T-helper 1 cell treated with Interleukin-12 subunit alpha and Interleukin-12 subunit beta and Interleukin-4 antibody, amounts not matched to agents 30 ng/mL and 1 ng/mL, for 36 hours (primary cell): Measurements from ENCODE around the gene PLXND1. TPM values are rescaled to one million over a fixed set of nuclear protein-coding genes. Genes with fewer than 3 reads are reported as not detected.
"Not testable (repeated sequence)": the region's sequence is repeated elsewhere in the genome, so short reads cannot be mapped to it uniquely, and the experiment has no call there.

ENCODE experiments used
- intact Hi-C: fragments of 100-400 bp; cut with micrococcal nuclease; formaldehyde crosslinking; loops from one replicate; pipeline ENCODE4 v1.15.1; 2024
- total RNA-seq: library from RNA; stranded (reverse); gene quantifications from 2 replicates; pipeline ENCODE4 v1.2.3, GENCODE V29; 2022

The PLXND1 gene
- total RNA-seq, 1 donor from 2014 or later, result 0.81 TPM

DNA sequence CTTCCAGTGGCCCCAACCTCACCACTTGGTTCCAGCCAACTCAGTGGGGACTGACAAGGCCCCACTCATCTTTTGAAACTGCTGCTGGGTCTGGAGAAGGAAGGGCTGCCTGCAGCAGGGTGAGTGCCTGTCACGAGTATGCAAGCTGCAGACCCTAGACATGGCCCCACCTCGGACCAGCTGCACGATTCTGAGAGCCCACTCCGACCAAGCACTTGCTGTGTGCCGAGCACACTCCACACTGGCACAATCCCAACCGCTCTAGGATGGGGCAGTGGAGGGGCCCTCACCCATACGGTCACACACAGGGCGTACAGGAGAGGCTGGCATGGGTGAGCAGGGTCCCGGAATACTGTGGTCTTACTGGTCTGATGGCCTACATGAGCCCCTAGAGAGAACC is 8.0 kb upstream of the PLXND1 start:
- intact Hi-C loops, result no loop called here

DNA sequence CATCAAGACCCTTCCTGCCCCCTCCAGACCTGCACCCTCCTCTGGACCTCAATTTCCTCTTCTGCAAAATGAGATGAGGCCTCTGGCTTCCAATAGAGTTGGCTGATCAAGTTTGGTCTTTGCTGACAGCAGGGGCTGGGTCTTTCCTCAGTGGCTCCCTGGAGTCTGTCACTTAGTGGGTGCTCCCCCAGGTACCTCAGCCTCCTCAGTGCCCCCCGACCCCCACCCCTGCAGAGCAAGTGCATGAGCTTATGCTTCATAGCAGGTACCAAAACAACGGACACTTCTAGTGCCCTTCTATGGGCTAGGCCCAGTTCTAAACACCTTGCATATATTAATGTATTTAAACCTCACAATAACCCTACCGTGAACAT is 6.9 kb upstream of the PLXND1 start:
- intact Hi-C loops, result no loop called here

DNA sequence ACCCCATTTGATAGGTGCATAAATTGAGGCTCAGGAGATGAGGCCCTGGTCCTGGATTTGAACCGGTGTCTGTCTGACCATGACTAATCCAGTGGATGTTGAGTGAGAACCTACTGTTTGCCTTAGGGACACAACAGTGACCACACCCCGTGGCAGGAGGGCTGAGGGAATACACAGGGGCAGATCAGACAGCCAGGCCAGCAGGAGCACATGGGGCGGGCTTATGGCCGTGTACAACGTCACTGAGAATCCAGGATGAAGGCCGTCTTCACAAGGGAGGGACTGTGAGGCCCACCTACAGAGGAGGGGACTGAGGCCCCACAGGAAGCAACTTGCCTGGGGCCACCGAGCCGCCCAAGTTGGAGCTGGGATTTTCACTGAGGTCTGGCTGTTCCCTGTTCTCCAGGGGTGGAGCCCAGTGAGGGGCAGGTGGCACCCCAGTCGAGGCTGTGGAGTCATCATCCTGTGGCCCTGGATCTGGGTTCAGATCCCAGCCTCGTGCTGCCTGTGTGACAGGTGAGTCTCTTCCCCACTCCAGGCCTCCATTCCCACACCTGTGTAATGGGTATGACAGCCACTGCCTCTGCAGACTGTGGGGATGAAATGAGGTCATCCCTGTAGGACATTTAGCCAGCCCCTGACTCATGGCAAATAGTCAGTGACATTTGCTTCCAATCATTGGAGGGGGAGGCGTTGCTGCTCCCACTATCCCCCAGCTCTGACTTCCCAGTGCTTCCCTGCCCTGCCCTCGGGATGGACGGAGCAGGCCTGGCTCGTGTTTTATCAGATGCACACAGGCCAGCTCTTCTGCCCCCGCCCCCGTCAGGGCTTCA is 6.3 kb upstream of the PLXND1 start:
- intact Hi-C loops, result no loop called here

DNA sequence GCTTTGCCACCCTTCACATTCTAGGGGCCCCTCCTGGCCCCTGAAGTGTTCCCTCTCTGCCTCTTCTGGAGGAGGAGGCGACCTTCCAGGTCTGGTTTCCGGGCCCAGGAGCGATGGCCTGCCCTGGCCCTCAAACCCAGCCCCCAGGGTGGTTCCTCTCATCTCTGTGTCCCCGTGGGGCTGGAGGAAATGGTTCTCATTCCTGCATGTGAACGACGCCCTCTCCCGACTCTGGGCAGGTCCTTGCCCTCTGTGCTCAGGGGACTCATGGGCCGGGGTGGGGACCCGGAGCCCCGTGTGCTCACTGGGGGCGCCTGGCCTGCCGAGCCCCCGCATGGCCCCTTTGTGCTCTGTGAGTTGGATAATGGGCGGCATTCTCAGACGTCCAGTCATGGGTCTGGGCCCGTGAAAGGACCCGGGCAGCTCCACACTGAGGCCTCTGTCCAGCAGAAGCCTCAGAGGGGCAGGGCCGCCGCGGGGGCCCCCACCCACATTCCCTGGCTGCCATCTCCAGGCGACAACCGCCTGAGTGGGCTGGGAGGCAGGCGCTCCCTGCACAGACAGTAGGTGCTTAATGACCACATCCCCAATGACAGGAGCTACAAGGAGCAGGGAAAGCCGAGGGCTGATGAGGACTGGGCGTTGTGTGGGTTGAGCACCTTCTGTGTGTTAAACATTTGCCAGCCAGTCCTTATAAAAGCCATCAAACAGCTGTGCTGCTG is 5.5 kb upstream of the PLXND1 start:
- intact Hi-C loops, result no loop called here

DNA sequence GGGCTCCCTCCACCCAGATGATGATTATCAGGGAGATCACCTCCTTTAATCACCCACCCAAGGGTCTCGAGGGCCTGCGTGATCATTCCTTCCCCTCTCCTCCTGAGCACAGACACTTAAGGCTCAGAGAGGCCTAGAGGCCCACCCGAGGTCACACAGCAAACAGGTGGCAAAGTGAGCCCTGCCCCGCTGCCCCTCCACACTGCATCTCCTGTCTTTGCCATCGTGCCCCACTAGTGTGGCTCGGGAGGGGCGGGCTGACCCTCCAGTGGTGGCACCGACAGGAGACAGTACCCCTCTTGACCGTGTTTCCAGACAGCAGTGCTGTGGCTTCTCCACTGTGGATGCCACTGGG is 4.9 kb upstream of the PLXND1 start:
- intact Hi-C loops, result no loop called here

DNA sequence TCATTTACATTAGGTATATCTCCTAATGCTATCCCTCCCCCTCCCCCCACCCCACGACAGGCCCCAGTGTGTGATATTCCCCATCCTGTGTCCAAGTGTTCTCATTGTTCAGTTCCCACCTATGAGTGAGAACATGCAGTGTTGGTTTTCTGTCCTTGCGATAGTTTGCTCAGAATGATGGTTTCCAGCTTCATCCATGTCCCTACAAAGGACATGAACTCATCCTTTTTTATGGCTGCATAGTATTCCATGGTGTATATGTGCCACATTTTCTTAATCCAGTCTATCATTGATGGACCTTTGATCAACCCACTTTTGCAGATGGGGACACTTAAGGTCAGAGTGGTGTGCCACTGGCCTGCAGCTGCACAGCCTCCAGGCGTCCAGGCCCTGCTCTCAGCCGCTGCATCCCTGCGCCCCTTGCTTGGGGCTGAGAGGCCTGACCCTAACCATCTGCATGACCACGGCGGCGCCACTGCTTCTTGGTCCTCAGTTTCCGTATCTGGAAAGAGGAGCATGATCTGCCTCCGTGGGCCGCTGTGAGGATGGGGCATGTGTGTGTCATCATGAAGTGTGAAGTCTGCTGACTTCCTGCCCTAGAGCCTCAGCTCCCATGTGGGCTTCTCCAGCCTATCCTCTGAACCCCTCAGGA is 4.4 kb upstream of the PLXND1 start:
- intact Hi-C loops, result not testable (repeated sequence)

DNA sequence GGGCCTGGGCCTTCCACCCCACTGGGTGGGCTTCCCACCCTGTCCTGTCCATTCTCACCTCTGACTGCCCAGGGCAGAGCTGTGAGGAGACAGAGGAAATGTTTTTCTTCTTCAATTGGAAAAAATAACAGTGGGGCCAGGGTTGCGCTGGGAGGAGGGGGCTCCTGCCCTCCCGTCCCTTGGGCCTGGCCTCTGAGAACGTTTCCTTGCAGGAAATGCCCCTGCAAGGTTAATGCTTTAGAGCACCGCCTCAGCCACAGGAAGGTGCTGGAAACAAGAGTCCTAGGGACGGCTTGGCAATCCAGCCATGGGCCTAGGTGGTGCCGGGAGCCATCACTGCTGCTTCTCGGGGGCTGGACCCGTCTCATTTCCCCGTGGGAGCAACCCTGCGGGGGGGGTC is 3.8 kb upstream of the PLXND1 start:
- intact Hi-C loops, result no loop called here

DNA sequence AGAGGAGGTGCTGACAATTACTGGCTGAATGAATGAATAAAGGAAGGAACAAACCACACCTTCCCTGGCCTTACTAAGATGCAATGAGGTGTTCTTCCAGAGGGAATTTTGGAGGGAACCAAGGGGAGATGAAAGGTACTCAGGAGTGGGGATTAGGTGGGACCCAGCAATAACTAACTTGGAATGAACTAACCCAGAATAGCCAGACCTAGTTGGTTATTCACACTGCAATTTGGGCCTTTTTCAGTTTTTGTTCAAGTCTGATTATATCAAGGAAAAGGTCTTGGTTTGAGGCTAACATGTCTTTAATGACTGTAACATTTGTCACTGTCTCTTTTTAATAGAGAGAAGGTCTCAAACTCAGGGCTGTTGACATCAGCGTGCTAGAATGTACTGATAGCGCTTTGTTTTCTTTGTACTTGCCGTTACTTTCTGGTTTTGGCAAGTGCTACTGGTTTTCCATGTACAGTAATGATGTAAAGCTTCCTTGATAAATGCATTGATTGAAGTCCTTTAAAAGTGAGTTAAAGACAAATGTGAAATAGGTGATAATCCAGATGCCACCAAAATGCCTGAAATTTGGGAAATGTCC is 3.2 kb upstream of the PLXND1 start:
- intact Hi-C loops, result loop anchor here (5.0 kb wide), 2 partner anchors 117 to 283 kb away; partner anchors contain the start of gene TMCC1

DNA sequence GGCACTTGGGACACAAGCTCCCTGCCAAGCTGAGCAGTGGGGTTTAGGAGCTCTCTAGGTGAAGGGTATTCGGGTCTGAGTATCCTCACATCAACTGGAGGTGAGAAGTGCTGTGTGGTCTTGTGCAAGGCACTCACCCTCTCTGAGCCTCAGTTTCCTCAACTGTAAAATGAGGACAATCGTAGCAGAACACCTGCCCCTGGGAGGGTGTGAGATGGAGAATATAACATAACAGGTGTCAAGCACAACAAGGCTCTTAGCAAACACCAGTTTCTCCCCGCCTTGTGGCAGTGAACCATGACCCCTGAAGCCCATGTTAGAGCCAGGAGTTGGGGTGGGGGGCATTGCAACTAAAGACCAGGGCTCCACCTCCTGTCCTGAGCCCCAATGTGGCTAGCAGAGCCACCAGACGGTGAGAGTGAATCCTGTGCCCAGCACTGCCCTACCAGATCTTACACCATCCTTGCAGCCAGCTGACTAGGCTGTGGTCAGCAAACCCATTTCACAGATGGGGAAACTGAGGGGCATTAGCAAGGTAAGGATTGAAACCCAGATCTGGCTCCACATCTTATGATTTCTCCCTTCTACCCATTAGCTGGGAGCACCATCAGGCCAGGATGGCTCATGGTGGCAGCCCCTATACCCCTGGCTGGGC is 2.6 kb upstream of the PLXND1 start:
- intact Hi-C loops, result loop anchor here (5.0 kb wide), 2 partner anchors 117 to 283 kb away; partner anchors contain the start of gene TMCC1

DNA sequence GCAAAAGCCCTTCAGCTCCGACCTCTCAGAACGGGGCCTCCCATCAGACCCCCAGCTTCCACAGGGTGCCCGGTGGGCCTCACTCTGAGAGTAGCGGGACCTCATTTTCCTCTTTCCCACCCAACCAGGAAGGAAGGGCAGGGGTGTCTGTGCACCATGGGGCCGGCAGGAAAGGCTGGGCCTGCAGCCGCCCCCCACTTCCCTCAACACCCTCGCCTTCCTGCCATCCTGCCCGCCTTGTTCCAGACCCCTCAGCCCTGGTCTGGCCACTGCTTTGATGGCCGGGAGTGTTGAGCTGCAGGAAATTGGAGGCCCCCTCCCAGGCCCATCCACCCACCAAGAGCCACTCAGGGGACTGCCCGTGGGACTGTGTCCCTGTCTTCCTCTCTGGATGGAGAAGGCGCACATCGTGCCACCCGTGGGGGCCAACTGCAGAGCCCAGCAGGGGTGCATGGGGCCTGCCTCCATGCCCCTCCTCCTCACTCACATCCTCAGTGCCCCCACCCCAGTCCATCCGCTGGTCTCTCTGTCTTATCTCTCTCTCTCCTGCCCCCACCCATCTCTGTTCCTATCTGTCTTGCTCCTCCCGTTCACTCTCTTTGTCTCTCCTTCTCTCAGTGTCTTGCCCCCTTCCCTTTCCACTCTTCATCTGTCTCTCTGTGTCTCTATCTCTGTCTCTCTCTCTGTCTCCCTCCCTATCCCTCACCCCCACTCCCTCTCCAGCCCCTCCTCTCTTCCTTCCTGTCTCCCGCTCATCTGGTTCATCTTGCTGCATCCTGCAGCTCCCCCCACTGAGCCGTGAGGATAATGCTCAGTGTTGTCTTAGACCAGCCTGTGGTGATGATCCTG is 1.8 kb upstream of the PLXND1 start:
- intact Hi-C loops, result loop anchor here (5.0 kb wide), 2 partner anchors 116 to 284 kb away; partner anchors contain the start of gene TMCC1

DNA sequence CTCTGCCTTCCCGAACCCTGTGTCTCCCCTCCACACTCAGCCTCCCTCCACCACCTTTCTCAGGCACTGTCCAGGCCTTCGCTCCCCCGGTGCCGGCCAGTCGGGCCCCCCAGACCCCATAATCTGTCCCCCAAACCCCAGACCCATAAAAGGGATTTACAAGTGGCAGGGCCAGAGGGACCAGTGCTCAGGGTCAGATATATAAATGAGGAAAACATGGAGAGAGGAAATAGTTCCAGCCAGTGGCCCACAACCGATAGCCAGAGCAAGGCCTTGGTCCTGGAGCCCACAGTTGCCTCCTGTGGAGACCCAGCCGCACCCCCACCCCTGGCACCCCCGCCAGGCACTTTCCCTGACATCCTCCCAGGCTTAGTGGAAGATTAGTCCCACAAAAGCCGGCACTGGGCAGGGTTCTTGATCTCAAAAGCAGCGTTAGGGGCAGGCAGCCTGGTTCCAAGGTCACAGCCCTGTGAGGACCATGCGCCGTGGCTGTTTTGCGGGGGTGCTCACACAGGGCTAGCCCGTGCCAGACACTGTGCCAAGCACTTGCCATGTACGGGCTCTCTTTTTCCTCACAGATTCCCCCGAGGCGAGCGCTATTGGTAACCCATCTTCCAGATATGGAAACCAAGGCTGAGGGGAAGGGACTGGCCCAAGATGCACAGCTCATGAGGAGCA is 1.1 kb upstream of the PLXND1 start:
- intact Hi-C loops, result loop anchor here (1.0 to 5.0 kb wide), 3 partner anchors 20 to 285 kb away; partner anchors contain the start of gene TMCC1

DNA sequence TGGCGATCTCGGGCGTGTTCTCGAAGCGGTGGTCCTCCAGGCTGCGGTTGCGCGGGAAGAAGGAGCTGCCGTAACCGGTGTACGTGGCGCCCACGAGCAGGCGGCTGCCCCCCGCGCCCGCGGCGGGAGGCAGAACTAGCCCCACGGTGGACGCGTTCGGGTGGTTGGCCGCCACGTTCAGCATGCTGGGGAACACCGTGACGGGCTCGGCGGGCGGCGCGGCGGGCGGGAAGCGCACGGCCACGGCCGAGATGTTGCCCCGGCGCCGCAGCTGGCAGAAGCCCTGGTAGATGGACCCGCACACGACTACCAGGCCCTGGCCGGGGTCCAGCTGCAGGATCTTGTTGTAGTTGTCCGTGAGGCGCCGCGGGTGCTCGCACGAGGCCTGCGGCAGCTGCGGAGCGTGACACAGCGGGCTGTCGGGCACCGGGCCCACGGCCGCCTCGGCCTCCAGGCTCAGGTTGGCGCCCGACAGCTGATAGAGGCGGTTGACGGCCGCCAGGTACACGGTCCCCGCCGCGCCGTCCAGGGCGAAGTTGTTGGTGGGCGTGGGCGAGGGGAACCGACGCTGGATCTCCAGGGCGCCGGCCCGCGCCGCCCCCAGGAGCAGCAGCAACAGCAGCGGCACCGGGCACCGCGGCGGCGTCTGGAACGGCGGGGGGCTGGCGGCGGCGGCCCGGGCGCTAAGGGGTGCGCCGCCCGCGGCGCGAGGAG is 397 bp downstream of the PLXND1 start:
- intact Hi-C loops, result loop anchor here (5.0 kb wide), 2 partner anchors 114 to 286 kb away; partner anchors contain the start of gene TMCC1

DNA sequence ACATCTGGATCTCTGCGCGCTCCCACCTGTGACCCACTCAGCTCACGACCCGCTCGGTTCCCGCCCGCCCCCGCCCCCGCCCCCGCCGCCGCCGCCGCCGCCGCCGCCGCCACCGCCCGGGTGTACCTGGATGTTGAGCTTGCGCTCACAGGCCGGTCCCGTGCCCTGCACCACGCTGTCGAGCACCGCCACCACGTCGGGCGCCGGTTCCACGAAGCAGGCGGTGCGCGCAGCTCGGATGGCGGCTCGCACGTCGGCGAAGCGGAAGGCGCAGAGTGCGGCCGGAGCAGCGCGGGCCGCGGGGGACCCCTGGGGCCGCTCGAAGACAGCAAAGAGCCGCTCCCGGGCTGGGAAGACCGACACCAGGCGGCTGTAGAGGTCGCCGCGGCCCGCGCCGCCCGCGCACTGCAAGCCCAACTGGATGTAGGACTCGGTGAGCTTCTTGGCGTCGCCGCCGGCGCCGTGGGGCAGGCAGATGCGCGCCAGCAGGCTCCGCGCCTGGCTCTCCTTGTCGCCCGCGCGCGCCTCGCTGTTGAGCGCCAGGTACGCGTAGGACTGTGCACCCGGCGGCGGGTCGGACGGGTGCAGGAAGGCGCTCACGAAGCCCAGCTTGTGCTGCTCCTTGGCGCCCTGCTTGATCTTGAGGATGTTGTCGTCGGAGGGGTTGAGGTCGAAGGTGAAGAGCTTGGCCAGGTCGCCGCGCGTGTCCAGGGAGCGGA is 1.1 kb downstream of the PLXND1 start:
- intact Hi-C loops, result loop anchor here (5.0 kb wide), 2 partner anchors 113 to 287 kb away; partner anchors contain the start of gene TMCC1

DNA sequence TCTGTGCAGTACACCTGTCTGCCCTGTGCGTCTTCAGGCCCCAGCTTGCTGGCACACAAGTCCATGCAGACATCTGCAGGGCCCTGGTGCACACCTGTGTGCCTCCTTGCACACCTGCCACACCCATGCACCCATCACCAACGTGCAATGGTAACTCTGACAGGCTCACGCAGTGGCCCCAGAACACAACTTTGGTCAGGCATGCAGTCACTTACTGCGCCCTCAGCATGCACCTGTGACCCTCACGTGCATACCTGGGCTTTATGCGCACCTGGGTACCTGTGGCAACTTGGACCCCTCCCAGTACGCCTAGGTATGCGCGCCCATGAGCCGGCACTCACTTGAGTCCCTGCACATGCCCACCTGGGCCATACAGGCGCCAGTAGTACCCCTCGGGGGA is 1.7 kb downstream of the PLXND1 start:
- intact Hi-C loops, result loop anchor here (5.0 kb wide), 2 partner anchors 112 to 288 kb away; partner anchors contain the start of gene TMCC1

DNA sequence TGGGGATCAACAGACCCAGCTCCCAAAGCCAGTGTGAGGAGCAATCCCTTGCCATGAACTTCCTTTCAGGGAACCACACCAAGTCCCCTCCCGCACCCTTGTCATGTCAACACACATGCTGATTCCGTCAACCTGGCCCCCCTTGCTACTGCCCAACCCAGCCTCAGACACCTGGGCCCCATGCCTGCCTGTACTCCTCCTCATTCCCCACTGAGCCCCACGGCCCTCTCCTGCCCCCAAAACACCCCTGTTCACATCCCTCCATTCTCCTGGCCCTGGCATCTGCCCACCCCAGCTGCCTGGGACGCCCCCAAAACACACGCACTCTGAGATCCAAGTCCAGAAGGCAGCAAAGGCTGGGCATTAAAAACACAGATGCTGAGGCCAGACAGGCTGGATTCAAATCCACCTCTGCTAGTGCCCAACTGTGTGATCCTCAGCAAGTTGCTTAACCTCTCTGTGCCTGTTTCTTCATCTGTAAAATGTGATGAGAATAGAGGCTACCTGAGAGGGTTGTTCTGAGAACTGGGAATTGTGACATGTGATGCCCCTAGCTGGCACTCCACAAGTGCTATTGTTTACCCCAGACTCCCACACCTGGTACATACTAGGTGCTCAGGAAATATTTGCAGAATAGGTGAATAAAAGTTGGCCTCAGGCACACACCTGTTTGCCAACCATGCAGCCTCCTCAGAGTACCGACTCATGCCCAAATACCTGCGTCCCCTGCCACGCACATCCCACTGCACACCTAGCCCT is 2.3 kb downstream of the PLXND1 start:
- intact Hi-C loops, result no loop called here

DNA sequence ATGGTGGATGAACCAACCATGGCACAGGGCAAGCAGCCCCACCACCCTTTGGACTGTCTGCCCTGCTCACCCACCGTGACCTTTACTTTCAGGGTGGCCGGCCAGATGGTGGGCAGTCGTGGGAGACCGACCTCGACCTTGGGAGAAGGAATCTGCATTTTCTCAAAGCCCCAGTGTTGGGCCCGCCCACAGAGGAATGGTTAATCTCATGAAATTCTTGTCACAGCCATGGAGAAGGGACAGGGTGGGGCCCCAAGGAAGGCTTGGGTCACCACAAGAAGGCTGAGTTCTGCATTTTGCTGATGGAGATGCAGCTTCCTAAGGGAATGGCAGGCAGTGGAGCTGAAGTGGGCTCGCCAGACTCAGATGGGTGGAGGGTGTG is 2.9 kb downstream of the PLXND1 start:
- intact Hi-C loops, result no loop called here
